WTC11 (cell line): ENCODE results near the gene ZNRF2. TPM values are rescaled to one million over a fixed set of nuclear protein-coding genes. Genes with fewer than 3 reads are reported as not detected.
A peak's percentile ranks its signal among the peaks of the same experiment; 100 is the strongest.

Experiments used
- ATAC-seq: fragments of 200-7000 bp; cut with Tn5 transposase; 2 replicates; pipeline ENCODE4 v1.10.0; 2021; ENCODE audit warnings: mild to moderate bottlenecking, moderate library complexity
- CTCF ChIA-PET: fragments of 300-600 bp; sonication (Branson Sonifier 250); formaldehyde crosslinking; loops from one replicate; lab custom pipeline; 2021; ENCODE audit warnings: antibody characterized with exemption; lab: Charles Lee
- POLR2A ChIA-PET: fragments of 350-600 bp; sonication (Branson Sonifier 250); formaldehyde crosslinking; loops from one replicate; lab custom pipeline; 2021; ENCODE audit warnings: antibody characterized with exemption; lab: Charles Lee
- DNase-seq: peaks from one replicate; pipeline ENCODE4 v3.0.0; 2021; ENCODE audit warnings: low spot score
- H3K27ac Mint-ChIP-seq: 2 replicates; pipeline ENCODE4 v1.8.0; 2021; ENCODE audit warnings: mixed read lengths
- H3K27me3 Mint-ChIP-seq: 2 replicates; pipeline ENCODE4 v1.8.0; 2021; ENCODE audit warnings: low read depth, mild to moderate bottlenecking, moderate library complexity, mixed read lengths
- H3K36me3 Mint-ChIP-seq: 2 replicates; pipeline ENCODE4 v1.8.0; 2021; ENCODE audit warnings: mixed read lengths
- H3K4me1 Mint-ChIP-seq: 2 replicates; pipeline ENCODE4 v1.8.0; 2022; ENCODE audit warnings: mixed read lengths
- H3K4me3 Mint-ChIP-seq: 2 replicates; pipeline ENCODE4 v1.8.0; 2021; ENCODE audit warnings: mild to moderate bottlenecking, moderate library complexity, mixed read lengths
- H3K9me3 Mint-ChIP-seq: 2 replicates; pipeline ENCODE4 v1.8.0; 2021; ENCODE audit warnings: mixed read lengths
- ELF4 ChIP-seq: sonication (generic); formaldehyde crosslinking; IDR thresholded peaks from 2 replicates; pipeline ENCODE4 v1.8.1; 2022; ENCODE audit warnings: low read depth, mild to moderate bottlenecking, moderate library complexity, missing genetic modification reagents
- GABPB1 ChIP-seq: sonication (generic); formaldehyde crosslinking; IDR thresholded peaks from 2 replicates; pipeline ENCODE4 v1.8.1; 2023; ENCODE audit warnings: mild to moderate bottlenecking, missing genetic modification reagents
- HMGA2 ChIP-seq: fragments of 250-450 bp; sonication (Bioruptor Pico); IDR thresholded peaks from 2 replicates; pipeline ENCODE4 v1.4.0; 2021; ENCODE audit warnings: mild to moderate bottlenecking, moderate library complexity
- JAZF1 ChIP-seq: fragments of 250-450 bp; sonication (Bioruptor Pico); IDR thresholded peaks from 2 replicates; pipeline ENCODE4 v1.9.0; 2021; ENCODE audit warnings: moderate library complexity, mild to moderate bottlenecking, inconsistent platforms
- NR3C1 ChIP-seq: sonication (generic); formaldehyde crosslinking; conservative IDR thresholded peaks from 2 replicates; pipeline ENCODE4 v1.8.1; 2023; ENCODE audit warnings: low read depth, mild to moderate bottlenecking, missing genetic modification reagents
- RELA ChIP-seq: sonication (generic); formaldehyde crosslinking; IDR thresholded peaks from 2 replicates; pipeline ENCODE4 v1.8.1; 2022; ENCODE audit warnings: missing genetic modification reagents, mild to moderate bottlenecking, borderline replicate concordance
- SOX15 ChIP-seq: fragments of 250-450 bp; sonication (Bioruptor Pico); IDR thresholded peaks from 2 replicates; pipeline ENCODE4 v1.9.0; 2021; ENCODE audit warnings: mild to moderate bottlenecking
- TEAD4 ChIP-seq: sonication (generic); formaldehyde crosslinking; IDR thresholded peaks from 2 replicates; pipeline ENCODE4 v1.8.0; 2022; ENCODE audit warnings: mild to moderate bottlenecking, missing genetic modification reagents
- ZBTB21 ChIP-seq: sonication (generic); formaldehyde crosslinking; IDR thresholded peaks from 2 replicates; pipeline ENCODE4 v1.8.1; 2023; ENCODE audit warnings: mild to moderate bottlenecking, missing genetic modification reagents, borderline replicate concordance
- ZNF317 ChIP-seq: sonication (generic); formaldehyde crosslinking; IDR thresholded peaks from 2 replicates; pipeline ENCODE4 v1.8.1; 2023; ENCODE audit warnings: low read depth, mild to moderate bottlenecking, moderate library complexity, missing genetic modification reagents, borderline replicate concordance
- ZNF396 ChIP-seq: fragments of 250-450 bp; sonication (Bioruptor Pico); IDR thresholded peaks from 2 replicates; pipeline ENCODE4 v1.8.0; 2021; ENCODE audit warnings: mild to moderate bottlenecking, moderate library complexity, borderline replicate concordance
- ZNF416 ChIP-seq: fragments of 250-450 bp; sonication (Bioruptor Pico); IDR thresholded peaks from 2 replicates; pipeline ENCODE4 v1.9.0; 2021; ENCODE audit warnings: mild to moderate bottlenecking, inconsistent platforms
- ZNF671 ChIP-seq: fragments of 250-450 bp; sonication (Bioruptor Pico); IDR thresholded peaks from 2 replicates; pipeline ENCODE4 v1.8.0; 2021; ENCODE audit warnings: mild to moderate bottlenecking
- total RNA-seq: library from RNA; stranded (reverse); gene quantifications from 3 replicates; pipeline ENCODE4 v1.2.3, GENCODE V29; 2021
- TF ChIP-seq, protein P1 (sequence below): sonication (generic); formaldehyde crosslinking; IDR thresholded peaks from 2 replicates; pipeline ENCODE4 v1.8.1; 2022; ENCODE audit warnings: low read depth, mild to moderate bottlenecking, moderate library complexity, missing genetic modification reagents, borderline replicate concordance
- TF ChIP-seq, protein P2 (sequence below): fragments of 250-450 bp; sonication (Bioruptor Pico); conservative IDR thresholded peaks from 2 replicates; pipeline ENCODE4 v1.9.0; 2021; ENCODE audit warnings: mild to moderate bottlenecking
- TF ChIP-seq, protein P3 (sequence below): sonication (generic); formaldehyde crosslinking; IDR thresholded peaks from 2 replicates; pipeline ENCODE4 v1.8.1; 2022; ENCODE audit warnings: low read depth, missing genetic modification reagents, borderline replicate concordance
- TF ChIP-seq, protein P4 (sequence below): fragments of 250-450 bp; sonication (Bioruptor Pico); IDR thresholded peaks from 2 replicates; pipeline ENCODE4 v1.9.0; 2021; ENCODE audit warnings: mild to moderate bottlenecking
- TF ChIP-seq, protein P5 (sequence below): sonication (generic); formaldehyde crosslinking; IDR thresholded peaks from 2 replicates; pipeline ENCODE4 v1.8.1; 2022; ENCODE audit warnings: missing genetic modification reagents, borderline replicate concordance
- TF ChIP-seq, protein P6 (sequence below): sonication (generic); formaldehyde crosslinking; IDR thresholded peaks from 2 replicates; pipeline ENCODE4 v1.8.0; 2023; ENCODE audit warnings: mild to moderate bottlenecking, missing genetic modification reagents
- TF ChIP-seq, protein P7 (sequence below): sonication (generic); formaldehyde crosslinking; IDR thresholded peaks from 2 replicates; pipeline ENCODE4 v1.8.0; 2023; ENCODE audit warnings: missing genetic modification reagents, mild to moderate bottlenecking, borderline replicate concordance

ZNRF2 gene
- total RNA-seq, 1 experiment from 2014 or later = 18.2 TPM

DNA sequence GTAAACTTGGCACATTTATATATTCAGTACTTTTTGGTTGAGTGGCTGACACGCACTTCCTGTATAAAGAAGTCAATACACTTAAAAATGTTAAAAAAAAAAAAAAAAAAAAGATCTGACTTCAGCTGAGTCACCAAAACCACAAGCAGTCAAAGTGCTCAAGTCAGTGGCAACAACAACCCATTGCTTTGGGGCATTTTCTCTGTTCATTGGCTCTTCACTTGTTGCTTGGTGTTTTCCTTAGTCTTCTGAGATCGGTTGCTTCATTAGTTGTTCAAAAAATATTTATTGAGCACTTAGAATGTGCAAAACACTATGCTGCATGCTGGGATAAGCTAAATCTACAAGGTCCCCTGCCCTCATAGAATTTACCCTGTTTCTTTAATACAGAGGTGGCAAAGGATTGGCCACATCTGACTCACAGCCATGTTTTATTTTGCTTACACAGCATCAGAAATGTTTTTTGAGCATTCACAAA is 63.7 kb downstream of the ZNRF2 start:
- DNase-seq (no peak), ATAC-seq (peak; percentile 30; the same call in 1 of the 2 replicates)
- no peak for TF ChIP-seq ZNF671 (CRISPR knock-in tag)
- TF ChIP-seq, protein P1, sequence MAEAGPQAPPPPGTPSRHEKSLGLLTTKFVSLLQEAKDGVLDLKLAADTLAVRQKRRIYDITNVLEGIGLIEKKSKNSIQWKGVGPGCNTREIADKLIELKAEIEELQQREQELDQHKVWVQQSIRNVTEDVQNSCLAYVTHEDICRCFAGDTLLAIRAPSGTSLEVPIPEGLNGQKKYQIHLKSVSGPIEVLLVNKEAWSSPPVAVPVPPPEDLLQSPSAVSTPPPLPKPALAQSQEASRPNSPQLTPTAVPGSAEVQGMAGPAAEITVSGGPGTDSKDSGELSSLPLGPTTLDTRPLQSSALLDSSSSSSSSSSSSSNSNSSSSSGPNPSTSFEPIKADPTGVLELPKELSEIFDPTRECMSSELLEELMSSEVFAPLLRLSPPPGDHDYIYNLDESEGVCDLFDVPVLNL (CRISPR knock-in tag) = no peak
- TF ChIP-seq ZNF416 (CRISPR knock-in tag) = no peak
- no peak for TF ChIP-seq ZNF317
- TF ChIP-seq RELA (CRISPR knock-in tag) = no peak
- TF ChIP-seq, protein P2, sequence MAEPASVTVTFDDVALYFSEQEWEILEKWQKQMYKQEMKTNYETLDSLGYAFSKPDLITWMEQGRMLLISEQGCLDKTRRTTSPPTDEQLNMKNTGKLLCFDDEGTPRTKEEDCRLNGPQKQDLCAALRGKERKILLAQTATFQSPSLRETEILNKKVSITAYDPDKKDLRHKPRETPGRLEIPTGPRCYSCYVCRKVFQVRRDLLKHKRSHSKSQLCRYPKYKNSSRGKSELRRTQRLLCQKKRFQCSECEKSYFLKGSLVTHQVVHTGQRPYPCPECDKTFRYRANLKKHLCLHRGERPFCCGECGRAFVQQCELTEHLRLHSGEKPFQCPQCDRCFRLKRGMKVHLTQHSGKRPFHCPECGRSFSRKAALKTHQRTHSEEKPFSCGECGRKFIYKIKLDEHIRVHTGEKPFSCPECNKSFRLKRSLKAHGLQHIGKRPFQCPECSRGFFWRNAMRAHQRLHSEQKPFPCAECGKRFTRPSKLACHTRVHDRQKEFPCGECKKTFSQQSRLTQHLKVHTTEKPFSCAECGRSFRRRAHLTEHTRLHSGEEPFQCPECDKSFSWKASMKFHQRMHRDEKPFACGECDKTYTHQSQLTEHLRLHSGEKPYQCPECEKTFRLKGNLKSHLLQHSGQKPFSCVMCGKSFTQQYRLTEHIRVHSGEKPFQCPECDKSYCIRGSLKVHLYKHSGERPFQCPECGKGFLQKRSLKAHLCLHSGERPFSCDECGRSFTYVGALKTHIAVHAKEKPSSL = no peak
- no peak for TF ChIP-seq ELF4 (CRISPR knock-in tag)
- TF ChIP-seq, protein P3, sequence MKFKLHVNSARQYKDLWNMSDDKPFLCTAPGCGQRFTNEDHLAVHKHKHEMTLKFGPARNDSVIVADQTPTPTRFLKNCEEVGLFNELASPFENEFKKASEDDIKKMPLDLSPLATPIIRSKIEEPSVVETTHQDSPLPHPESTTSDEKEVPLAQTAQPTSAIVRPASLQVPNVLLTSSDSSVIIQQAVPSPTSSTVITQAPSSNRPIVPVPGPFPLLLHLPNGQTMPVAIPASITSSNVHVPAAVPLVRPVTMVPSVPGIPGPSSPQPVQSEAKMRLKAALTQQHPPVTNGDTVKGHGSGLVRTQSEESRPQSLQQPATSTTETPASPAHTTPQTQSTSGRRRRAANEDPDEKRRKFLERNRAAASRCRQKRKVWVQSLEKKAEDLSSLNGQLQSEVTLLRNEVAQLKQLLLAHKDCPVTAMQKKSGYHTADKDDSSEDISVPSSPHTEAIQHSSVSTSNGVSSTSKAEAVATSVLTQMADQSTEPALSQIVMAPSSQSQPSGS (CRISPR knock-in tag) = no peak
- no peak for TF ChIP-seq TEAD4 (CRISPR knock-in tag)
- TF ChIP-seq, protein P4, sequence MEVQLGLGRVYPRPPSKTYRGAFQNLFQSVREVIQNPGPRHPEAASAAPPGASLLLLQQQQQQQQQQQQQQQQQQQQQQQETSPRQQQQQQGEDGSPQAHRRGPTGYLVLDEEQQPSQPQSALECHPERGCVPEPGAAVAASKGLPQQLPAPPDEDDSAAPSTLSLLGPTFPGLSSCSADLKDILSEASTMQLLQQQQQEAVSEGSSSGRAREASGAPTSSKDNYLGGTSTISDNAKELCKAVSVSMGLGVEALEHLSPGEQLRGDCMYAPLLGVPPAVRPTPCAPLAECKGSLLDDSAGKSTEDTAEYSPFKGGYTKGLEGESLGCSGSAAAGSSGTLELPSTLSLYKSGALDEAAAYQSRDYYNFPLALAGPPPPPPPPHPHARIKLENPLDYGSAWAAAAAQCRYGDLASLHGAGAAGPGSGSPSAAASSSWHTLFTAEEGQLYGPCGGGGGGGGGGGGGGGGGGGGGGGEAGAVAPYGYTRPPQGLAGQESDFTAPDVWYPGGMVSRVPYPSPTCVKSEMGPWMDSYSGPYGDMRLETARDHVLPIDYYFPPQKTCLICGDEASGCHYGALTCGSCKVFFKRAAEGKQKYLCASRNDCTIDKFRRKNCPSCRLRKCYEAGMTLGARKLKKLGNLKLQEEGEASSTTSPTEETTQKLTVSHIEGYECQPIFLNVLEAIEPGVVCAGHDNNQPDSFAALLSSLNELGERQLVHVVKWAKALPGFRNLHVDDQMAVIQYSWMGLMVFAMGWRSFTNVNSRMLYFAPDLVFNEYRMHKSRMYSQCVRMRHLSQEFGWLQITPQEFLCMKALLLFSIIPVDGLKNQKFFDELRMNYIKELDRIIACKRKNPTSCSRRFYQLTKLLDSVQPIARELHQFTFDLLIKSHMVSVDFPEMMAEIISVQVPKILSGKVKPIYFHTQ = no peak
- TF ChIP-seq ZNF396 = no peak
- no peak for TF ChIP-seq JAZF1 (CRISPR knock-in tag)
- TF ChIP-seq SOX15 (CRISPR knock-in tag) = no peak
- TF ChIP-seq ZBTB21 (CRISPR knock-in tag) = no peak
- TF ChIP-seq HMGA2 (CRISPR knock-in tag) = no peak
- TF ChIP-seq, protein P5, sequence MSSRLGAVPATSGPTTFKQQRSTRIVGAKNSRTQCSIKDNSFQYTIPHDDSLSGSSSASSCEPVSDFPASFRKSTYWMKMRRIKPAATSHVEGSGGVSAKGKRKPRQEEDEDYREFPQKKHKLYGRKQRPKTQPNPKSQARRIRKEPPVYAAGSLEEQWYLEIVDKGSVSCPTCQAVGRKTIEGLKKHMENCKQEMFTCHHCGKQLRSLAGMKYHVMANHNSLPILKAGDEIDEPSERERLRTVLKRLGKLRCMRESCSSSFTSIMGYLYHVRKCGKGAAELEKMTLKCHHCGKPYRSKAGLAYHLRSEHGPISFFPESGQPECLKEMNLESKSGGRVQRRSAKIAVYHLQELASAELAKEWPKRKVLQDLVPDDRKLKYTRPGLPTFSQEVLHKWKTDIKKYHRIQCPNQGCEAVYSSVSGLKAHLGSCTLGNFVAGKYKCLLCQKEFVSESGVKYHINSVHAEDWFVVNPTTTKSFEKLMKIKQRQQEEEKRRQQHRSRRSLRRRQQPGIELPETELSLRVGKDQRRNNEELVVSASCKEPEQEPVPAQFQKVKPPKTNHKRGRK (CRISPR knock-in tag) = no peak
- TF ChIP-seq NR3C1 = no peak
- TF ChIP-seq, protein P6, sequence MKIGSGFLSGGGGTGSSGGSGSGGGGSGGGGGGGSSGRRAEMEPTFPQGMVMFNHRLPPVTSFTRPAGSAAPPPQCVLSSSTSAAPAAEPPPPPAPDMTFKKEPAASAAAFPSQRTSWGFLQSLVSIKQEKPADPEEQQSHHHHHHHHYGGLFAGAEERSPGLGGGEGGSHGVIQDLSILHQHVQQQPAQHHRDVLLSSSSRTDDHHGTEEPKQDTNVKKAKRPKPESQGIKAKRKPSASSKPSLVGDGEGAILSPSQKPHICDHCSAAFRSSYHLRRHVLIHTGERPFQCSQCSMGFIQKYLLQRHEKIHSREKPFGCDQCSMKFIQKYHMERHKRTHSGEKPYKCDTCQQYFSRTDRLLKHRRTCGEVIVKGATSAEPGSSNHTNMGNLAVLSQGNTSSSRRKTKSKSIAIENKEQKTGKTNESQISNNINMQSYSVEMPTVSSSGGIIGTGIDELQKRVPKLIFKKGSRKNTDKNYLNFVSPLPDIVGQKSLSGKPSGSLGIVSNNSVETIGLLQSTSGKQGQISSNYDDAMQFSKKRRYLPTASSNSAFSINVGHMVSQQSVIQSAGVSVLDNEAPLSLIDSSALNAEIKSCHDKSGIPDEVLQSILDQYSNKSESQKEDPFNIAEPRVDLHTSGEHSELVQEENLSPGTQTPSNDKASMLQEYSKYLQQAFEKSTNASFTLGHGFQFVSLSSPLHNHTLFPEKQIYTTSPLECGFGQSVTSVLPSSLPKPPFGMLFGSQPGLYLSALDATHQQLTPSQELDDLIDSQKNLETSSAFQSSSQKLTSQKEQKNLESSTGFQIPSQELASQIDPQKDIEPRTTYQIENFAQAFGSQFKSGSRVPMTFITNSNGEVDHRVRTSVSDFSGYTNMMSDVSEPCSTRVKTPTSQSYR (CRISPR knock-in tag) = no peak
- TF ChIP-seq, protein P7, sequence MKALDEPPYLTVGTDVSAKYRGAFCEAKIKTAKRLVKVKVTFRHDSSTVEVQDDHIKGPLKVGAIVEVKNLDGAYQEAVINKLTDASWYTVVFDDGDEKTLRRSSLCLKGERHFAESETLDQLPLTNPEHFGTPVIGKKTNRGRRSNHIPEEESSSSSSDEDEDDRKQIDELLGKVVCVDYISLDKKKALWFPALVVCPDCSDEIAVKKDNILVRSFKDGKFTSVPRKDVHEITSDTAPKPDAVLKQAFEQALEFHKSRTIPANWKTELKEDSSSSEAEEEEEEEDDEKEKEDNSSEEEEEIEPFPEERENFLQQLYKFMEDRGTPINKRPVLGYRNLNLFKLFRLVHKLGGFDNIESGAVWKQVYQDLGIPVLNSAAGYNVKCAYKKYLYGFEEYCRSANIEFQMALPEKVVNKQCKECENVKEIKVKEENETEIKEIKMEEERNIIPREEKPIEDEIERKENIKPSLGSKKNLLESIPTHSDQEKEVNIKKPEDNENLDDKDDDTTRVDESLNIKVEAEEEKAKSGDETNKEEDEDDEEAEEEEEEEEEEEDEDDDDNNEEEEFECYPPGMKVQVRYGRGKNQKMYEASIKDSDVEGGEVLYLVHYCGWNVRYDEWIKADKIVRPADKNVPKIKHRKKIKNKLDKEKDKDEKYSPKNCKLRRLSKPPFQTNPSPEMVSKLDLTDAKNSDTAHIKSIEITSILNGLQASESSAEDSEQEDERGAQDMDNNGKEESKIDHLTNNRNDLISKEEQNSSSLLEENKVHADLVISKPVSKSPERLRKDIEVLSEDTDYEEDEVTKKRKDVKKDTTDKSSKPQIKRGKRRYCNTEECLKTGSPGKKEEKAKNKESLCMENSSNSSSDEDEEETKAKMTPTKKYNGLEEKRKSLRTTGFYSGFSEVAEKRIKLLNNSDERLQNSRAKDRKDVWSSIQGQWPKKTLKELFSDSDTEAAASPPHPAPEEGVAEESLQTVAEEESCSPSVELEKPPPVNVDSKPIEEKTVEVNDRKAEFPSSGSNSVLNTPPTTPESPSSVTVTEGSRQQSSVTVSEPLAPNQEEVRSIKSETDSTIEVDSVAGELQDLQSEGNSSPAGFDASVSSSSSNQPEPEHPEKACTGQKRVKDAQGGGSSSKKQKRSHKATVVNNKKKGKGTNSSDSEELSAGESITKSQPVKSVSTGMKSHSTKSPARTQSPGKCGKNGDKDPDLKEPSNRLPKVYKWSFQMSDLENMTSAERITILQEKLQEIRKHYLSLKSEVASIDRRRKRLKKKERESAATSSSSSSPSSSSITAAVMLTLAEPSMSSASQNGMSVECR = no peak
- TF ChIP-seq GABPB1 (CRISPR knock-in tag) = no peak
- H3K4me1 Mint-ChIP-seq = peaks cover 67% of the 10 kb centered on the region
- no peaks in the 10 kb centered on the region for H3K27me3 Mint-ChIP-seq
- no peaks in the 10 kb centered on the region for H3K36me3 Mint-ChIP-seq
- no peak overlapping the region for H3K4me3 Mint-ChIP-seq
- POLR2A ChIA-PET = interaction anchor here (0.6 kb wide), 1 partner anchor 47 kb away, joined by 3 read pairs; no protein-coding TSS in a partner anchor
- CTCF ChIA-PET = interaction anchor here (0.6 to 2.7 kb wide), 3 partner anchors 48 to 72 kb away, joined by 4 to 11 read pairs (median 4); no protein-coding TSS in a partner anchor
- peak overlapping the region; percentile 78 for H3K27ac Mint-ChIP-seq
- H3K9me3 Mint-ChIP-seq = no peaks in the 10 kb centered on the region
